Measurements from ENCODE around the gene PKP4. TPM values are rescaled to one million over a fixed set of nuclear protein-coding genes. Genes with fewer than 3 reads are reported as not detected.

The PKP4 gene
- total RNA-seq, 1 experiment from 2014 or later, result 52.0 TPM

GRCh38 chr2:158488442-158489216, 31.9 kb downstream of the PKP4 start:
- H3K4me2 ChIP-seq (ENCODE audit: insufficient read depth, insufficient read length, low read length), result no peak overlapping the region
- H3K4ac ChIP-seq (ENCODE audit: low read depth, low read length), result no peak overlapping the region
- no peak overlapping the region for H2AFZ ChIP-seq (ENCODE audit: low read length)
- no peak for TF ChIP-seq CTCF (conservative IDR thresholded peaks at IDR 0.05)
- no peak overlapping the region for H3K14ac ChIP-seq (ENCODE audit: insufficient read depth, low read length)
- no peak for DNase-seq
- no peak overlapping the region for H4K5ac ChIP-seq (ENCODE audit: insufficient read length, low read depth, low read length)
- no peak overlapping the region for H2AK5ac ChIP-seq (ENCODE audit: insufficient read length, low read length)
- no peaks in the 10 kb centered on the region; the same call in 1 of the 2 replicates for H3K4me1 ChIP-seq (ENCODE audit: insufficient read depth, low read length)
- no CpG with 5 or more reads among the region's 2 CpGs for WGBS (ENCODE audit: extremely low coverage, insufficient read length, low lambda C conversion rate)
- no peaks in the 10 kb centered on the region for H4K20me1 ChIP-seq (ENCODE audit: control insufficient read depth, insufficient read depth, insufficient read length)
- H3K23me2 ChIP-seq (ENCODE audit: insufficient read length, low read depth, low read length, poor library complexity, severe bottlenecking), result no peaks in the 10 kb centered on the region
- H2BK12ac ChIP-seq (ENCODE audit: insufficient read length, low read depth, low read length), result no peak overlapping the region
- H2BK5ac ChIP-seq (ENCODE audit: insufficient read length, low read length), result no peak overlapping the region
- H2BK120ac ChIP-seq (ENCODE audit: low read depth, low read length, poor library complexity, severe bottlenecking), result no peak overlapping the region
- Mint-ChIP-seq H3K27ac (peak overlapping the region in 1 of 3 experiments; percentile 40; a peak in 2 of 7 replicates), H3K9me3 (no peaks in the 10 kb centered on the region), H3K27me3 (ENCODE audit: low read depth) (no peaks in the 10 kb centered on the region), H3K4me3 (no peak overlapping the region), H3K4me1 (peaks cover 68 to 70% of the 10 kb centered on the region in 2 experiments), H3K36me3 (ENCODE audit: insufficient read depth in 1 of 3, low read depth in 3 of 3) (peaks cover 0 to 2% (median 0%) of the 10 kb centered on the region in 3 experiments; a peak in 1 of 7 replicates)
- H3K23ac ChIP-seq (ENCODE audit: insufficient read length, low read depth, low read length), result no peak overlapping the region
- H3K79me1 ChIP-seq (ENCODE audit: insufficient read depth, low read depth, low read length, poor library complexity, severe bottlenecking), result peaks cover 15% of the 10 kb centered on the region
- H3K79me2 ChIP-seq (ENCODE audit: insufficient read depth, low read length), result peaks cover 17% of the 10 kb centered on the region; the same call in 1 of the 2 replicates
- no peak overlapping the region for H3K18ac ChIP-seq (ENCODE audit: insufficient read length, low read depth, low read length)
- H3K56ac ChIP-seq (ENCODE audit: insufficient read length, low read depth, low read length), result no peak overlapping the region
- no peaks in the 10 kb centered on the region for H3K27me3 ChIP-seq (ENCODE audit: insufficient read depth, low read length)
- no peak overlapping the region for H4K8ac ChIP-seq (replicated peaks; ENCODE audit: insufficient read length, low read depth, low read length)
- H3K9ac ChIP-seq (ENCODE audit: extremely low read depth, insufficient read length, low read length), result no peak overlapping the region
- H2BK20ac ChIP-seq (ENCODE audit: low read depth, low read length, poor library complexity, severe bottlenecking), result no peak overlapping the region
- H3T11ph ChIP-seq (ENCODE audit: low read length), result no peak overlapping the region
- H3K27ac ChIP-seq (ENCODE audit: insufficient read length, low read depth, low read length), result no peak overlapping the region
- no peak overlapping the region for H4K91ac ChIP-seq (ENCODE audit: insufficient read length, low read depth, low read length)
- no peaks in the 10 kb centered on the region for H3K9me3 ChIP-seq (ENCODE audit: control insufficient read depth, low read depth, low read length)
- no peak overlapping the region for H2BK15ac ChIP-seq (ENCODE audit: low read depth, low read length)
